Esophagus (tissue), 2 donors: Measurements from ENCODE around the gene OR5AU1. TPM values are rescaled to one million over a fixed set of nuclear protein-coding genes. Genes with fewer than 3 reads are reported as not detected.

Experiments used
- H3K27ac ChIP-seq, 2 donors: one replicate each; pipeline ENCODE4 v1.5.1; 2013; ENCODE audit warnings: low read depth in 2 of 2, mild to moderate bottlenecking in 2 of 2, inconsistent platforms in 1 of 2, low read length in 1 of 2, moderate library complexity in 1 of 2
- H3K27me3 ChIP-seq, 2 donors: one replicate each; pipeline ENCODE4 v1.6.1; 2013; ENCODE audit warnings: low read length in 2 of 2, control low read depth in 1 of 2, mild to moderate bottlenecking in 1 of 2; ENCODE audit not compliant: insufficient read depth in 2 of 2, control insufficient read depth in 1 of 2
- H3K36me3 ChIP-seq, 2 donors: one replicate each; pipeline ENCODE4 v1.6.1; 2013; ENCODE audit warnings: low read length in 1 of 2; ENCODE audit not compliant: control insufficient read depth in 2 of 2, insufficient read depth in 2 of 2
- H3K4me1 ChIP-seq, 2 donors: one replicate each; pipeline ENCODE4 v1.6.1; 2013; ENCODE audit warnings: low read length in 1 of 2; ENCODE audit not compliant: control insufficient read depth in 2 of 2, insufficient read depth in 2 of 2
- H3K4me3 ChIP-seq, 2 donors: one replicate each; pipeline ENCODE4 v1.5.1; 2013; ENCODE audit warnings: low read length in 2 of 2, mild to moderate bottlenecking in 2 of 2, low read depth in 1 of 2, moderate library complexity in 1 of 2
- H3K9me3 ChIP-seq, 2 donors: one replicate each; pipeline ENCODE4 v1.6.1; 2013; ENCODE audit warnings: mild to moderate bottlenecking in 2 of 2, low read depth in 1 of 2, low read length in 1 of 2, moderate library complexity in 1 of 2; ENCODE audit not compliant: control insufficient read depth in 2 of 2, insufficient read depth in 1 of 2
- WGBS, 2 donors: extraction: QIAGEN DNeasy Blood & Tissue Kit; methylation state at CpG; one replicate each; pipeline ENCODE4 v1.1.7; 2013; 5-methylcytosine and 5-hydroxymethylcytosine counted together
- polyA plus RNA-seq, 2 donors: library from polyadenylated mRNA; stranded (reverse); fragments of 200-250 nt; gene quantifications; one replicate each; pipeline ENCODE4 v1.2.3, GENCODE V29; 2013
- donor health status: healthy with polysubstance abuse.
- donor health status: Bipolar disorder and iron deficiency.

OR5AU1 gene
- polyA plus RNA-seq, 2 donors = not detected

DNA sequence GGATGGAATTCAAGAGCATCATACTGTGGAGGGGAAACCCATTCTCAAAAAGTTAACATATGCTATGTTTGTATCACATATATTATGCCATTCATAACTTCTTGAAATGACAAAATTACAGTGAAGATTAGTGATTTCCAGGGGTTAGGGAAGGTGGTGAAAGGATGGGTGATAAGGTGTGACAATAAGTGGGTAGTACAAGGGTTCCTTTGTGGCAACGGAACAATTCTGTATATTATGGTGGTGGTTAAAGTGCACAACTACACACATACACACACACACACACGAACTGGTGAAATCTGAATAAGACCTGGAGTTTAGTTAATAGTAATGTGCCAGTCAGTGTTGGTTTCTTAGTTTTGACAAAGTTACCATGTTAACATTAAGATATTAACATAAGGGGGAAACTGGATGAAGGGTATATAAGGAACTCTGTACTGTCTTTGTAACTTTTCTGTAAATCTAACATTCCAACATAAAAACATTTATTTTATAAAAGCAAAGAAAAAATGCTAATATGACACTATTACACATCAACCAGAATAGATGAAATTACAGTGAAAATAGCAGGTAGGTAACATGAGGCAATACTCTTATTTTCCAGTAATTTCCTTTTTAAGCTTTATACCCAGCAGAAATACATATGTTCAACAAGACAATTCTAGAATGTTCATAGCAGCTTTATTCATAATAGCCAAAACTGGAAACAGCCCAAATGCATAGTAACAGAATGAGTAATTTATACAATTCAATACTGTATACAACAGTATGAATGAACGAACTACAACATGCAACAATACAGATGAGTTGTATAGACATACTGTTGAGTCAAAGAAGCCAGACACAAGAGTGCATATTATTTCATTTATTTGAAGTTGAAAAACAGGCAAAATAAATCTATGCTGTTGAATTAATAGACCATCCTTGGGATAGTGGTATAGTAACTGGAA, 44.0 kb upstream of the OR5AU1 start:
- Histone ChIP-seq H3K27ac (no peak overlapping the region), H3K9me3 (no peaks in the 10 kb centered on the region)
- WGBS, 2 donors = 64 to 66% methylated on average over 3 of the region's 3 CpGs

DNA sequence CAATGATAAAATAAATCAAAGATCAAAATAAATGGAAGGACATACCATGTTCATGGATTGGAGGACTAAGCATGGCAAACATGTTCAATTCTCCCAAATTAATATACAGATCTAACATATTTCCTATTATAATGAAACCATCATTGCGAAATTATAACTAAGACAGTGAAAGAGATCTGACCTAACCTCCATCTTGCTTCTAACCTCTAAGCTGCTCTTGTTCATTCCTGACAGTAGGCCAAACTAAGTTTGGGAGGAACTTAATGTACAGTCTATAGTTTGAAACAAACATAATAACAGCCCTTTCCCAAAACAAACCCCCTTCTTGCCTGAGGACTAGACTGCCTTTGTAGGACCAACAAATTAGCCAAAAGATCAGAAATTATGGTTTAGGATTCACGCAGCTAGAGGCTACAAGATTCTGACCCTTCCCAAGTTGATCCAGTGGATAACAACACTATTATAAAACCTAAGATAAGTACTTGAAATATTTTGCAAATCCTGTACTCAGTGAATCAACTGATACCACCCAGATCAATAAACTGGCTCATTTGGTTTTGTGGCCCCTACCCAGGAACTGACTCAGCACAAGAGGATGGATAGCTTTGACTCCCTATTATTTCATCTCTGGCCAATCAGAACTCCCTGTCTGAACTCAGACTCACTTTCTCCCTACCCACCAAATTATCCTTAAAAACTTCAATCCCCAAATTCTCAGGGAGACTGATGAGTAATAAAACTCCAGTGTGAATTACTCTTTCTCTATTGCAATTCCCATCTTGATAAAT, 41.7 kb upstream of the OR5AU1 start:
- Histone ChIP-seq H3K9me3 (no peaks in the 10 kb centered on the region), H3K27ac (no peak overlapping the region), H3K27me3 (no peaks in the 10 kb centered on the region), H3K4me1 (no peaks in the 10 kb centered on the region), H3K36me3 (no peaks in the 10 kb centered on the region), H3K4me3 (no peak overlapping the region)
- 87 to 88% methylated on average over 2 of the region's 2 CpGs for WGBS, 2 donors

More for the DNA sequence above, 44.0 kb upstream of the OR5AU1 start:
- Histone ChIP-seq H3K4me3 (no peak overlapping the region), H3K36me3 (peaks cover 0 to 2% of the 10 kb centered on the region in 2 donors), H3K4me1 (no peaks in the 10 kb centered on the region), H3K27me3 (no peaks in the 10 kb centered on the region)

DNA sequence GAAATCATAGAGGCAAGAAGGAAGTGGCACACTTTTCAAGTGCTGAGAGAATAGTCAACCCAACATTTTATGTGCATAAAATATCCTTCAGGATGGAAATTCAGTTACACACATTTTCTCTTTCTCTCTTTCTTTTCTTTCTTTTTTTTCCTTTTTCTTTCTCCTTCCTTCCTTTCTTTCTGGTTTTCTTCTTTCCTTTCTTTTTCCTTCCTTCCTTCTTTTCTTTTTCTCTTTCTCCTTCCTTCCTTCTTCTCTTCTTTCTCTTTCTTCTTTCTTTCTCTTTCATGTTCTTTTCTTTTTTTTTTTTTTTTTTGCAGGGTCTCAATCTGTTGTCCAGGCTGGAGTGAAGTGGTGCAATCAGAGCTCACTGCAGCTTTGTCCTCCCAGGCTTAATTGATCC, 38.7 kb upstream of the OR5AU1 start:
- no peak overlapping the region for H3K27ac ChIP-seq
- H3K9me3 ChIP-seq = no peaks in the 10 kb centered on the region
- peaks cover 0 to 4% of the 10 kb centered on the region in 2 donors for H3K4me1 ChIP-seq
- no peaks in the 10 kb centered on the region for H3K36me3 ChIP-seq
- no peak overlapping the region for H3K4me3 ChIP-seq
- no peaks in the 10 kb centered on the region for H3K27me3 ChIP-seq

DNA sequence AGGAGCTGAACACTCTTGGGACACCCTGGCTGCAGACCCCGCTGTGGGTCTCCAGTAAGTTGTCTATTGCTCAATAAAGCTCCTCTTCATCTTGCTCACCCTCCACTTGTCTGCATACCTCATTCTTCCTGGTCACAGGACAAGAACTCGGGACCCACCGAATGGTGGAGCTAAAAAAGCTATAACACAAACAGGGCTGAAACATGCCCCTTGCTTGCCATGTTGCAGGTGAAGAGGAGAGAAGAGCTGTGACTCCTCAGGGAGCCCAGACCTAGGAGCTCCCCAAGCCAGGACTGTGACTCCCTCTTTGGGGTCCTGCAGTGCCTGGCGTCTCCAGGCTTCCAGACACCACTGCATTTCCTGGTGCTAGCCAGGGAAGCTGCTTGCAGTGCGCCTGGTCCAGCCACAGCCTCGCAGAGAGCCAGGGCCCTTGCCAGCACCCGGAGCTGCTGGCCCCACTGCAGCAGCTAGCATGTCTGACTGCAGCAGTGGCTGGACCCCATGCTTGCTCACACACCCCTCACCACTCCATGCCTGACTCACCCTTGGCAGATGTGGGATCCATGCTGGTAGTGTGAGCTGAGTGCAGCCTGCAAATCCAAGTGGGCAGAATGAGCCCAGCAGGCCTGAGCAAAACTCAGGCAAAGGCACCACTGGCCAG, 37.1 kb upstream of the OR5AU1 start:
- Histone ChIP-seq H3K36me3 (no peaks in the 10 kb centered on the region), H3K4me3 (no peak overlapping the region), H3K27me3 (no peaks in the 10 kb centered on the region), H3K9me3 (no peaks in the 10 kb centered on the region), H3K4me1 (peaks cover 0 to 4% of the 10 kb centered on the region in 2 donors), H3K27ac (no peak overlapping the region)
- 84 to 88% methylated on average over 7 of the region's 7 CpGs for WGBS, 2 donors

DNA sequence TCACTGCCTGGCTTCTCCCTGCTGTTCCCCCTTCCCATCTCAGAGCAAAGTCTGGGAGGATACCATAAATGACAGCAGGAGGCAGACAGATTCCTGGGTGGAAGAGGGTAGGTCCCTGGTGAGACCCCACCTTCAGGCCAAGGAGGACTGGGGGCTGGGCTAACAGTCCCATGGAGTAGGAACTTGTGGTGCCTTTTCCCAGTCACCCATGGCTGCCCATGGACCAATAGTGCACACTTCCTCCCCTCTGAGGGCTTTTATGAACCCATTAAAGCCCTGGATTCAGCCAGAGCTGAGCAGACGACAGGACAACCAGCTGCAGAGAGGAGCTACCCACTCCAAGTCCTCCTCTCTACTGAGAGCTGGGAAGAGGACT, 36.6 kb upstream of the OR5AU1 start:
- H3K9me3 ChIP-seq = no peaks in the 10 kb centered on the region
- no peaks in the 10 kb centered on the region for H3K27me3 ChIP-seq
- no peak overlapping the region for H3K27ac ChIP-seq
- H3K36me3 ChIP-seq = no peaks in the 10 kb centered on the region
- H3K4me1 ChIP-seq = peaks cover 0 to 4% of the 10 kb centered on the region in 2 donors
- WGBS, 2 donors = 30 to 36% methylated on average over 1 of the region's 1 CpG
- H3K4me3 ChIP-seq = no peak overlapping the region

DNA sequence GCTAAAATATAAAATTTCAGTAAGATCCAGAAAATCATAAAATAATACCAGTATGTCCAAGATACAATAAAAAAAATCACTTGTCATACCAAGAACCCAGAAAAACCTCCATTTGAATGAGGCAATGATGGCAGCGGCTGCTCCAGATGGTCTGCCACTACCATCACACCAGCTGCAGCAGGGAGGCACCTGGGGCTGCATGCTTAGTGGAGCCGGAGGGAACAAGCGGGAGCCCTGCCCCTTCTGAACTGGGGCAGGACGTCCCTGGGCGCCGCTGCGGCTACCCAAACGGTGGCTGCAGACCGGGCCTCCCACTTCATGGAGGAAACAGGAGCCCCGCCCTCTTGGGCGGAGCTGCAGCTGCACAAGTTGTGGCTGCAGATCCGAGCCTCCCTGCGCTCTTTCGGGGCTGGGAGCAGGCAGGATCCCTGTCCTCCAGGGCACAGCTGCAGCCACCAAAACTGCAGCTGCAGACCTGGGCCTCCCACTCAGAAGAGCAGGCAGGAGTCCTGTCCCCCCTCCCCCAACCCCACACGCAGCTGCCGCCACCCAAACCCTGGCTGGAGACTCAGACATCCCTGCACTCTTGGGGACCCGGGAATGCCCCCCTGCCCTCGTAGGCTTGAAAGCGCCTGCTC, 36.1 kb upstream of the OR5AU1 start:
- H3K27me3 ChIP-seq = no peaks in the 10 kb centered on the region
- H3K27ac ChIP-seq = no peak overlapping the region
- no peaks in the 10 kb centered on the region for H3K36me3 ChIP-seq
- WGBS, 2 donors = 8 to 9% methylated on average over 19 of the region's 19 CpGs
- peaks cover 0 to 4% of the 10 kb centered on the region in 2 donors for H3K4me1 ChIP-seq
- peak overlapping the region; percentile 21 to 23 for H3K4me3 ChIP-seq
- H3K9me3 ChIP-seq = no peaks in the 10 kb centered on the region

DNA sequence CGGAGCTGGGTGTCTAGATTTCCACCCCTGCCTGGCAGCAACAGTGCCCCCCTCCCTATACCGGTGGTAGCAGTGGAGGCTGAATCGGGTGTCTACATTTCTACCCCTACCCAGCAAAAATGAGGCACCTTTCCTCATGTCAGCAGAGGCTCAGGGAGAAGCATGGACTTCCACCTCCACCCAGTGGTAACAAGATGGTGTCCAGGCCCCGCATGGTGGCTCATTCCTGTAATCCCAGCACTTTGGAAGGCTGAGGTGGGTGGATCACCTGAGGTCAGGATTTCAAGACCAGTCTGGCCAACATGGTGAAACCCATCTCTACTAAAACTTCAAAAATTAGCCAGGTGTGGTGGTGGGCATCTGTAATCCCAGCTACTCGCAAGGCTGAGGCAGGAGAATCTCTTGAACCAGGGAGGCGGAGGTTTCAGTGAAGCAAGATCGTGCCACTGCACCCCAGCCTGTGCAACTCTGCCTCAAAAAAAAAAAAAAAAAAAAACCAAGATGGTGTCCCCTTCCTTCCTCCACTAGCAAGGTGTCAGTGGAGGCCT, 35.5 kb upstream of the OR5AU1 start:
- 76 to 87% methylated on average over 7 of the region's 7 CpGs for WGBS, 2 donors
- Histone ChIP-seq H3K4me1 (peaks cover 0 to 4% of the 10 kb centered on the region in 2 donors), H3K27ac (no peak overlapping the region), H3K27me3 (no peaks in the 10 kb centered on the region), H3K4me3 (no peak overlapping the region), H3K36me3 (no peaks in the 10 kb centered on the region), H3K9me3 (no peaks in the 10 kb centered on the region)

DNA sequence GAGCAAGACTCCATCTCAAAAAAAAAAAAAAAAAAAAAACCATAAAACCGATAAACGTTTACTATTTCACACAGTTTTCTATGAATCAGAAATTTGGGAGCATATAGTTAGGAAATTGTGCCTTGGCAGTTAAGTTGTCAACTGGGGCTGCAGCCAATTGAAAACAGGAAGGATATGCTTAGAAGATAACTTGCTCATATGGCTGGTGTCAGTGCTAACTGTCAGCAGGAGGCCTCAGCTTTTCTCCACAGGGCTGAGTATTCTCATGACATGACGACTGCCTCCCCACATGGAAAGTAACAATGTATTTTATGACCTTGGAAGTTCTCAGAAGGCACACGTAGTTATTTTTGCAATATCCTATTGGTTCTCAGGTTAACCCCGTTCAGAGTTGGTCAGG, 29.6 kb upstream of the OR5AU1 start:
- 45 to 59% methylated on average over 5 of the region's 5 CpGs for WGBS, 2 donors
- H3K27me3 ChIP-seq = no peaks in the 10 kb centered on the region
- no peaks in the 10 kb centered on the region for H3K9me3 ChIP-seq
- H3K27ac ChIP-seq = no peak overlapping the region
- no peak overlapping the region for H3K4me3 ChIP-seq
- no peaks in the 10 kb centered on the region for H3K4me1 ChIP-seq
- no peaks in the 10 kb centered on the region for H3K36me3 ChIP-seq

DNA sequence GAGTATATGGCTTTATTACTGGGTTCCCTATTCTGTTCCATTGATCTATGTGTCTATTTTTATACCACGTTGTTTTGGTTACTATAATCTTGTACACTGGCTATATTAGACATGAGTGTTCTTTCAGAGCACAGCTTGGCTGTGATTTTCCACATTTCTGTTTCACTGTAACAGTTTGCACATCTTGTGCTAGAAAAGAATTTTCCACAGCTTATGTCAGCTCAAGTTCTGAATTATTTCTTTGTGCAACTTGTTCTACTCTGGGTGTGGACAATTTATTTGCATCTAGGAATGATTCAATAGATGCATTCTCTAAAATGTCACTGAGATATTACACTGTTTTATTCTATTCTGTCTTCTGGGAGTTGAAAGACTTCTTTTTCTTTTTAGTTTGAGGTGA, 28.4 kb upstream of the OR5AU1 start:
- H3K27me3 ChIP-seq = no peaks in the 10 kb centered on the region
- no peak overlapping the region for H3K4me3 ChIP-seq
- H3K9me3 ChIP-seq = no peaks in the 10 kb centered on the region
- 42 to 49% methylated on average over 1 of the region's 1 CpG for WGBS, 2 donors
- H3K27ac ChIP-seq = no peak overlapping the region
- H3K36me3 ChIP-seq = no peaks in the 10 kb centered on the region
- H3K4me1 ChIP-seq = no peaks in the 10 kb centered on the region
